ENCODE measurements around the gene KATNIP. TPM values are rescaled to one million over a fixed set of nuclear protein-coding genes. Genes with fewer than 3 reads are reported as not detected.

The KATNIP gene
- total RNA-seq, 1 donor from 2014 or later, result 21.1 TPM

- no peaks in the 10 kb centered on the region for H3K9me3 ChIP-seq (ENCODE audit: insufficient read depth, low read depth, low read length)
- no peaks in the 10 kb centered on the region for H3K36me3 ChIP-seq (ENCODE audit: insufficient read depth, low read length)
- H3K27me3 Mint-ChIP-seq (ENCODE audit: low read depth, unreplicated experiment), result no peaks in the 10 kb centered on the region
- H3K9ac ChIP-seq (ENCODE audit: low read length), result no peak overlapping the region
- no peak overlapping the region for H2AFZ ChIP-seq (ENCODE audit: low read depth, low read length)
- H3K36me3 Mint-ChIP-seq (ENCODE audit: low read depth, unreplicated experiment), result peaks cover 18% of the 10 kb centered on the region
- H4K20me1 ChIP-seq (ENCODE audit: insufficient read depth, low read length), result no peaks in the 10 kb centered on the region
- H3K79me2 ChIP-seq (ENCODE audit: insufficient read depth, low read length), result no peaks in the 10 kb centered on the region
- H3K27ac Mint-ChIP-seq (ENCODE audit: unreplicated experiment), result peak overlapping the region; percentile 31
- H3K9me3 Mint-ChIP-seq (ENCODE audit: unreplicated experiment), result peaks cover 4% of the 10 kb centered on the region
- H3K4me1 Mint-ChIP-seq (ENCODE audit: low read depth, unreplicated experiment), result peaks cover 6% of the 10 kb centered on the region
- H3K27me3 ChIP-seq (ENCODE audit: insufficient read depth, low read length), result no peaks in the 10 kb centered on the region
- no peak overlapping the region for H3K4me3 ChIP-seq (ENCODE audit: insufficient read depth, low read depth, low read length)
- no peak overlapping the region for H3K27ac ChIP-seq (ENCODE audit: low read depth, low read length)
- no peak for TF ChIP-seq EZH2 (IDR thresholded peaks at IDR 0.05; ENCODE audit: insufficient read depth, low read length)
- DNase-seq (ENCODE audit: low read depth), result no peak
- no peak for FAIRE-seq
- H3K4me3 Mint-ChIP-seq (ENCODE audit: unreplicated experiment), result no peak overlapping the region
- peak overlapping the region; percentile 24 for H3K4me2 ChIP-seq (ENCODE audit: low read length)
- H3K4me1 ChIP-seq (ENCODE audit: insufficient read depth, low read length), result peaks cover 6% of the 10 kb centered on the region
Measured at GRCh38 chr16:27596411-27596810, 46.5 kb downstream of the KATNIP start.

DNA sequence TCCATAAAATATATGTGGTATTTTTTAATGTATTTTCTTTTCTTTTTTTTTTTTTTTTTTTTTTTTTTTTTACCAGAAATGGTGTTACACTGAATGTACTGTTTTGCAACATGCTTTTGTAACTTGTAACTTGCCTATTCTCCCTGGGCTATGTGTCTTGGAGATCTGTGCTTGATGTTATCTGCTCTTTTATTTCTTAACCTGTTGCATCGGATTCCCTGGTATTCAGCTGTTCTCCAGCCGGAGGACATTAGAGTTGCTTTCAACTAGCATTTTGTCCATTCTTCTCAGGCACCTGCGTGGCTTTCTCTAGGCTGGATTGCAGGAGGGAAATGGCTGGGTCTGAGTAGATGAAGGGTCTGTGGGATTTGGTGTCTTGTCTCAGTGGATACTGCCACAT, 47.4 kb downstream of the KATNIP start:
- Histone ChIP-seq H2AFZ (ENCODE audit: low read depth, low read length) (no peak overlapping the region), H3K4me2 (ENCODE audit: low read length) (no peak overlapping the region), H3K4me1 (ENCODE audit: insufficient read depth, low read length) (peaks cover 6% of the 10 kb centered on the region), H3K27me3 (ENCODE audit: insufficient read depth, low read length) (no peaks in the 10 kb centered on the region), H3K27ac (ENCODE audit: low read depth, low read length) (no peak overlapping the region), H3K4me3 (ENCODE audit: insufficient read depth, low read depth, low read length) (no peak overlapping the region), H3K36me3 (ENCODE audit: insufficient read depth, low read length) (no peaks in the 10 kb centered on the region), H3K79me2 (ENCODE audit: insufficient read depth, low read length) (no peaks in the 10 kb centered on the region), H4K20me1 (ENCODE audit: insufficient read depth, low read length) (no peaks in the 10 kb centered on the region), H3K9me3 (ENCODE audit: insufficient read depth, low read depth, low read length) (no peaks in the 10 kb centered on the region), H3K9ac (ENCODE audit: low read length) (no peak overlapping the region)
- Mint-ChIP-seq H3K27ac (ENCODE audit: unreplicated experiment) (no peak overlapping the region), H3K36me3 (ENCODE audit: low read depth, unreplicated experiment) (peaks cover 17% of the 10 kb centered on the region), H3K4me1 (ENCODE audit: low read depth, unreplicated experiment) (peaks cover 6% of the 10 kb centered on the region), H3K27me3 (ENCODE audit: low read depth, unreplicated experiment) (no peaks in the 10 kb centered on the region), H3K4me3 (ENCODE audit: unreplicated experiment) (no peak overlapping the region), H3K9me3 (ENCODE audit: unreplicated experiment) (peaks cover 4% of the 10 kb centered on the region)
- no peak for DNase-seq (ENCODE audit: low read depth)
- no peak for FAIRE-seq
- TF ChIP-seq CTCF (IDR thresholded peaks at IDR 0.05; ENCODE audit: insufficient read depth, low read depth, low read length), result no peak
- no peak for TF ChIP-seq EZH2 (IDR thresholded peaks at IDR 0.05; ENCODE audit: insufficient read depth, low read length)

GRCh38 chr16:27598220-27598619, 48.3 kb downstream of the KATNIP start:
- Mint-ChIP-seq H3K27me3 (ENCODE audit: low read depth, unreplicated experiment) (no peaks in the 10 kb centered on the region), H3K36me3 (ENCODE audit: low read depth, unreplicated experiment) (peaks cover 16% of the 10 kb centered on the region), H3K27ac (ENCODE audit: unreplicated experiment) (no peak overlapping the region), H3K9me3 (ENCODE audit: unreplicated experiment) (peaks cover 4% of the 10 kb centered on the region), H3K4me3 (ENCODE audit: unreplicated experiment) (no peak overlapping the region), H3K4me1 (ENCODE audit: low read depth, unreplicated experiment) (peaks cover 6% of the 10 kb centered on the region)
- H2AFZ ChIP-seq (ENCODE audit: low read depth, low read length), result no peak overlapping the region
- H3K27ac ChIP-seq (ENCODE audit: low read depth, low read length), result no peak overlapping the region
- H3K9ac ChIP-seq (ENCODE audit: low read length), result no peak overlapping the region
- H3K27me3 ChIP-seq (ENCODE audit: insufficient read depth, low read length), result no peaks in the 10 kb centered on the region
- H3K4me3 ChIP-seq (ENCODE audit: insufficient read depth, low read depth, low read length), result no peak overlapping the region
- peaks cover 6% of the 10 kb centered on the region for H3K4me1 ChIP-seq (ENCODE audit: insufficient read depth, low read length)
- H3K4me2 ChIP-seq (ENCODE audit: low read length), result no peak overlapping the region
- no peaks in the 10 kb centered on the region for H4K20me1 ChIP-seq (ENCODE audit: insufficient read depth, low read length)
- TF ChIP-seq CTCF (IDR thresholded peaks at IDR 0.05; ENCODE audit: insufficient read depth, low read depth, low read length) (no peak), EZH2 (IDR thresholded peaks at IDR 0.05; ENCODE audit: insufficient read depth, low read length) (no peak)
- H3K79me2 ChIP-seq (ENCODE audit: insufficient read depth, low read length), result no peaks in the 10 kb centered on the region
- FAIRE-seq (no peak), DNase-seq (ENCODE audit: low read depth) (no peak)
- no peaks in the 10 kb centered on the region for H3K36me3 ChIP-seq (ENCODE audit: insufficient read depth, low read length)
- no peaks in the 10 kb centered on the region for H3K9me3 ChIP-seq (ENCODE audit: insufficient read depth, low read depth, low read length)

All from astrocyte (in vitro differentiated cells and primary cell).